NOMO-1 treated with dmso at 0.1 percent for 144 hours (cell line): ENCODE measurements around the gene IL10RA.

Source experiments
- DNase-seq: peaks from one replicate; lab custom pipeline; 2025; ENCODE audit not compliant: unreplicated experiment; lab: John Stamatoyannopoulos, UW

The IL10RA gene

GRCh38 chr11:117989351-117990102 lies 3.3 kb downstream of the IL10RA start:
- DNase-seq, result no peak

GRCh38 chr11:117992136-117992535 lies 5.9 kb downstream of the IL10RA start:
- no peak for DNase-seq

- no peak for DNase-seq
Measured at GRCh38 chr11:117992620-117993019, 6.4 kb downstream of the IL10RA start.

GRCh38 chr11:117993988-117994745 lies 8.0 kb downstream of the IL10RA start:
- no peak for DNase-seq

- DNase-seq, result no peak
Measured at GRCh38 chr11:117995472-117995871, 9.3 kb downstream of the IL10RA start.

- no peak for DNase-seq
Measured at GRCh38 chr11:117996058-117996457, 9.9 kb downstream of the IL10RA start.

GRCh38 chr11:117997406-117997805 lies 11.2 kb downstream of the IL10RA start:
- DNase-seq, result no peak

- no peak for DNase-seq
Measured at GRCh38 chr11:117997823-117998579, 11.8 kb downstream of the IL10RA start.

GRCh38 chr11:117998664-117999353 lies 12.6 kb downstream of the IL10RA start:
- no peak for DNase-seq

GRCh38 chr11:117999354-117999993 lies 13.3 kb downstream of the IL10RA start:
- no peak for DNase-seq

- no peak for DNase-seq
Measured at GRCh38 chr11:118000067-118000849, 14.1 kb downstream of the IL10RA start.

GRCh38 chr11:118000850-118001228 lies 14.6 kb downstream of the IL10RA start:
- no peak for DNase-seq

GRCh38 chr11:118001494-118001971 lies 15.3 kb downstream of the IL10RA start:
- DNase-seq, result no peak

GRCh38 chr11:118002010-118002540 lies 15.9 kb downstream of the IL10RA start:
- no peak for DNase-seq

- no peak for DNase-seq
Measured at GRCh38 chr11:118002541-118003423, 16.6 kb downstream of the IL10RA start.

- DNase-seq, result no peak
Measured at GRCh38 chr11:118003456-118003855, 17.3 kb downstream of the IL10RA start.

- DNase-seq, result no peak
Measured at GRCh38 chr11:118004543-118005223, 18.5 kb downstream of the IL10RA start.
